Anterior cingulate cortex (tissue), 58 donors: ENCODE results near the gene FAM13A.
"Not testable (repeated sequence)": the region's sequence is repeated elsewhere in the genome, so short reads cannot be mapped to it uniquely, and the experiment has no call there.

ENCODE experiments used
- DNase-seq, 58 donors: peaks; one replicate each; lab custom pipeline; 2025; lab: John Stamatoyannopoulos, UW

The FAM13A gene

GRCh38 chr4:88865046-88865445 is 191.9 kb downstream of the FAM13A start:
- DNase-seq, result no peak

DNA sequence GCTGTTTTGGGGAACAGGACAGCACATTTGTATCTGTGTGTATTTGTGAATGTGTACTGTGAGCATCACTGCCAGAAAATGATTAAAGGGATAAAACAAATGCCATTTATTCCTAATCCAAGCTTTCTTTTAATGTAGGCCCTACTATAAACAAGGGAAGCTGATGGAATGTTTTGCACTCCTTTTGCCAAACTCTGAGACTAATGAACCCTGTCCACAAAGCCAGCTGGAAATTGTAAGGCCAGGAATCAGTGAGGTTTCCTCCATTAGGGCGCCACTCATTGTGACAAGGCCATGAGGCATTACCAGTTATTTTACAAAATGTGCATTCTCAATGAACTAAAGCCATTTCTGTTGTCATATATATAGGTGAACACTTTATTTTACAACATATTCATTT is 196.4 kb downstream of the FAM13A start:
- no peak for DNase-seq

DNA sequence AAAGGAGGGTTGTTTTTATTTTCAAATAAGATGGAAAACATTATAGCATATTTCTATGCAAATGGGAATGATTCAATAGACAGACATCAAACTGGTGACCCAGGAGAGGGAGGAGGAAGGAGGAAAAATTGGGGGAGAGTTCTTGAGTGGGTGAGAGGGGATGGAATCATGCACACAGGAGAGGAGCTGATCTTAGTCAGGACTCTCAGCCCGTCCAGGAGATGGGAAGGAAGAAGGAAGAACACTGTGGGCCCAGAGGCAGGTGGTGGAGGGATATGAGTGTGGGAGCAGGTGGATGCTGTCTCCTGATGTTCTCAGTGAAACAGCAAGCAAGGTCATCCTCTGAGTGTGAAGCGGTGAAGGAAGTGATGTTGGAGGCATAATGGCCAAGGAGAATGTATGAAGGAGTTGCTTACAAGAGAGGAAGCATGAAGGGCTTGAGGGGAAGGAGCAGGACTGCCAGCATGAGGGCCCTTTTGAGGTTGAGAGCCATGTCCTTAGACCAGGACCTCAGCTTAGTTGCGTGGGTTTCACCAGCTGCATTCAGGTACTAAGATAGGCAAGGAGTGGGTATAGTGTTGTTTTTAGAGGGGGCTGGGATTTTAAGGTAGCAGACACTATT is 197.7 kb downstream of the FAM13A start:
- peak in 2 of 58 donors; percentile 7 to 9 for DNase-seq

DNA sequence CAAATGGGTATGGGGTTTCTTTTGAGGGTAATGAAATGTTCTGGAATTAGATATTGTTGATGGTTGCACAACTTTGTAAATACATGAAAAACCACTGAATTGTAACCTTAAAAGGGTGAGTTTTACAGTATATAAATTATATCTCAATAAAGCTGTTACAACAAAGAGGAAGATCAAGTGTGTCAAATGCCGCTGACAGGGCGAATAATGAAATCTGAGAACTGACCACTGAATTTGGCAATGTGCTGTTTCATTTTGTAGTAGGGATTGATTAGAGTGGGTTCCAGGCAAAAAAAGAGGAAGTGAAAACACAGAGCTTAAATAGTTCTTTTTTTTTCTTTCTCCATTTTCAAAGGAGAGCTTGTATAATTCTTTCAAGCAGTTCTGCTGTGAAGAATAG is 198.2 kb downstream of the FAM13A start:
- DNase-seq, result peak in 2 of 58 donors; percentile 1 to 2

GRCh38 chr4:88857588-88857987 is 199.4 kb downstream of the FAM13A start:
- peak in 1 of 58 donors; percentile 2 for DNase-seq

GRCh38 chr4:88854481-88854880 is 202.5 kb downstream of the FAM13A start:
- DNase-seq, result no peak

- DNase-seq, result not testable (repeated sequence)
Measured at GRCh38 chr4:88853583-88853982, 203.4 kb downstream of the FAM13A start.

DNA sequence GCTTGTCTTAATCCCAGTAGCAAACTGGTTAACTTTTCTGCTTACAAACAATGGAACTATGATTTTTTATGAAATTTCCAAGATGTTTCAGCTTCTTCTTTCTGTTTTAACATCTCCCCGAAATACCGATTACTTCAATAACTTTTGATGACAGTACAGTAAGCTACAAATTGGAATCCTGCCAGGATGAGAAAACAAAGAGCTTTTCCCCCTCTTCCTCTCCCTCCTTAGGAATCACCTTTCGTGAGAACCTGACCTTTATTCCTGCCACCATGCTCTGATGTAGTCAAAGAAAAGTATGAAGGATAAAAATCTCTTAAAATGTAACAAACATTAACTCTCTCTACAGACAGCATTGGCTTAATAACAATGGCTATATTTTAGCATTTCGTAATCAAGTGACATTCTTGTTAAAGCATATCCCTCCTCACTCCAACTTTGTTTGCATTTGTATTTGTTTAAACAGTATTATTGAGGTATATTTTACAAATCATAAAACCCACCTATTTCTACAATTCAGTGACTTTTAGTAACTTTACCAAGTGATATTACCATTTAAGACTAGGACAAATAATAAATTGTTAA is 210.7 kb downstream of the FAM13A start:
- DNase-seq, result no peak

- DNase-seq, result no peak
Measured at GRCh38 chr4:88843067-88843685, 213.8 kb downstream of the FAM13A start.

DNA sequence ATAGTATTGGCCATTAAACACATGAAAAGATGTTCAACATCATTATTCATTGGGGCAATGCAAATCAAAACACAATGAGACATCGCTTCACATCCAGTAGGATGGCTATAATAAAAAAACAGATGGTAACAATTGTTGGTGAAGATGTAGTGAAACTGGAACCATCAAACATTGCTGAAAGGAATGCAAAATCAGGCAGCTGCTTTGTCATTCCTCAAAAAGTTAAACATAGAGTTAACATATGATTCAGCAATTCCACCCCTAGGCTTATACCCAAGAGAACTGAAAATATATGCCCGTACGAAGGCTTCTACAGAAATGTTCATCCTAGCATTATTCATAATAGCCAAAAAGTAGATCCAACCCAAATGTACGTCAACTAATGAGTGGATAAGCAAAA is 215.3 kb downstream of the FAM13A start:
- DNase-seq, result no peak

DNA sequence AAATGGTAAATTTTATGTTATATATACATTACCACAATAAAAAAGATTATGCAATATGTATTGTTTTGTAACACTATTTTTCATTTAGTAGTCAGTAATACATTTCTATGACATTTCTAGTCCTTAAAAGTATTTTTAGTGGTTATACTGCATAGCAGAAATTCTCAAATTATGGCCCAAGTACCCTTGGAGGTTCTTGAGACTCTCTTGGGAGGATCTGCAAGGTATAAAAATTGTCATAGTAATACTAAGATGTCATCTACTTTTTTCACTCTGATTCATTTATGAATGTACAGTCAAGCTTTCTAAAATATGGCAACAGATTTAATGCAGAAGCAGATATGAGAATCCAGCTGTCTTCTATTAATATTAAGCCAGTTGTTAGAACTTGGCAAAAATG is 220.8 kb downstream of the FAM13A start:
- DNase-seq, result no peak

GRCh38 chr4:88831031-88831430 is 226.0 kb downstream of the FAM13A start:
- no peak for DNase-seq

DNA sequence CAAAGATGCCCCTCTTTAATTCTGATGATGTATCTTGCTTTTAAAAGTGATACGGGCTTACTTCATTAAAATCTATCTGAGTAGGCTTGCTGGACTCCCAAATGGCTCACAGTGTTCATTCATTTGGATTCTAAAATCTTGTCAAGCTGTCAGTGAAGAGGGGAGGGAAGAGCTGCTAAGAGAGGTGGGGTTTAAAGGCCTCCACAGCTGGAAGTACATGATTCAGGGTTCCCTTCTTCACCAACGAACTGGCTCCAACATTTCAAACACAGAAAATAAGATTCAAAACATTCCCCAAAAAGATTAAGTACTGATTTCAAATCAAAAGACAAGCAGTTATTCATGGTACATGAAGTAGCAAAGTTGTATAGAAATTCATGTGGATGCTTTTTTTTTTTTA is 226.4 kb downstream of the FAM13A start:
- no peak for DNase-seq

- DNase-seq, result no peak
Measured at GRCh38 chr4:88828842-88829571, 228.0 kb downstream of the FAM13A start.

DNA sequence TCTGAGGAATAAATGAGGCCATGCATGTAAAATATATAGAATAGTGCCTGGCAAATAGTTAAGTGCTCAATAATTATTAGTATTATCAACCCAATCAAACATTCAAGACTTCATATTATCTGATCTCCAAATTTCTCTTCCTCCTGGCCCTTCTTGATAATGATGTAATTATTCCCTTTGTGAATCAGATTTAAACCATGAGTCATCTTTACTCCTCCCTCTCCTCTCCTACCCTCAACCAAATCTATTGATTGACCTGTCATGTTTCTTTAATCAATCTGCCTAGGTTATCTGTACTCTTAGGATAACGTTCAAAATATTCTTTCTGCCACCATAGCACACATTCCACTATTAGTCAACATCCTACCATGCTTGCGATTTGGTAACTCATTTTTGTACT is 229.5 kb downstream of the FAM13A start:
- DNase-seq, result no peak

DNA sequence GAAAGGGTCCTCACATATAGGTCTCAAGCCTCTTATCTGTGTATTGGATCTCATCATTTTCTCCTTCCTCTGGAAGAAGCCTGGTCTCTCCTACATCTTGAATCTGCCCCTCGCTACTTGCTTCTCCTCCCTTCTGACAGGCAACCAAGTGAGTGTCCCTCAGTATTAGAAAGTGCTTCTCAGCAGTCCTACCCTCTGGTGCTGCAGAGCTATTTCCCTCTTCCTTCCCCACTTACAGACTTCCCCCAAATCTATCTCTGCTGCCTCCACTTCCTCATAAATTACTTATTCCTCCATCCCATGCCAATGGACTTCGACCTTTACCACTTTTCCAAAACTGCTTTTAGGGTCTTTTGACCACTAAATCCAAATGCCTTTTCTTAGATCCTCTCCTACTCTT is 230.2 kb downstream of the FAM13A start:
- DNase-seq, result no peak

DNA sequence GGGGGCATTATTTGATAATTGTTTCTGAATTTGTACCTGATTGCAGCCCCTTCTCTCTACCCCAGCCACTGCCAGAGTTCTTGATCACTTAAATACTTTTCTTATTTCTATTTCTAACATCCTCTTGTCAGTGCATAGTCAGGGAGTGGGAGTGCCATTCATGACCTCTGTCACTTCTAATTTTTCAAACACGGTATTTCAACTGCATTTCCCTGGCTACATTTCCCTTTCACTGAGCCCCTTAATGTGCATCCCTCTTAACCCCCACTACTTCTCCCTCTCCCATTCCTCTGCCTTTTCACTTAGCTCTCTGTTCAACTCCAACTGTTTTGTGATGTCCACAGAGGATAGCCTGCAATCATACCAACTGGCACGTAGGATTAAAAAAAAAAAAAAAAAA is 231.1 kb downstream of the FAM13A start:
- no peak for DNase-seq

DNA sequence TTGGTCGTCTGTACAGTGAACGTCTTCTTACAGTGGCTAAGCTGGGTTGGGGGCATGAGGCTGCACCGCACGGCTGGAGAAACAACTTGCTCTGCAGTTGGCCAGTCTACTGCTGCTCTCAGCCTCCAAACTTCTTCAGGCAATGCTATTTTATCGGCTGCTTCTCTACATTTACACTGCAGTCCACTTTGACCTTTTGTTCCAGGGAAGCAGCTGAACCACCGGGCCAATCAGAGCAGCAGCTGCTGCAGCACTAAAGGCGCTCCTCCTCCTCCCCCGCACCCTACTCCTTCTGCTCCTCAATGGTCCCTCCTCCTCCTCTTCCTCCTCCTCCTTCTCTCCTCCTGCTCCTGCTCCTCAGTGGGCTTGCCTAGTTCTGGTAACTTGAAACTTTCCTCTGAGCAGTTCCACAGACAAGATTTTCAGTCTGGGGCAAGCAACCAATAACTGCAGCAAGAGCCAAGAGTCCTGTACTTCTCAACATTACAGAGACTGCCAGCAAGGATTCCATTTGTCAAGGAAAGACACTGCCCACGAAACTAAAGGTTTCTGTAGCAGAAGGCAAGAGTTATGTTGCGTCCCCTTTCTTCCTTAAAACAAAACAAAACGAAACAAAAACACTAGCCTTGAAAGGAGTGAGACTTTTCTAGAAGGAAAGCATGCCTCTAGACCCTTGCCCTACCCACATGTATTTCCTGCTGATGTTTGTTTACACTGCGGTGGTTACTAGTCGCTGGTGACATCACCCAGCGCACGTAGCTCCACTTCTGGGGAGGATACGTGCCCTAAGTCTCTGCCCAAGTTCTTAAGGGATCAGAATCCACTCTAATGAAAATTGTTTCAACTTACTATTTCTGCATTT is 233.7 kb downstream of the FAM13A start:
- DNase-seq, result peak in 57 of 58 donors; percentile 28 to 90 (median 75)

- DNase-seq, result no peak
Measured at GRCh38 chr4:88822034-88822789, 234.8 kb downstream of the FAM13A start.

GRCh38 chr4:88821522-88821921 is 235.5 kb downstream of the FAM13A start:
- DNase-seq, result no peak
